DMS 273 treated with DMSO at 0.1 percent for 48 hours (cell line): ENCODE results near the gene SBNO2.
"Not testable (repeated sequence)": the region's sequence is repeated elsewhere in the genome, so short reads cannot be mapped to it uniquely, and the experiment has no call there.

Source experiments
- DNase-seq: peaks from one replicate; lab custom pipeline; 2025; lab: John Stamatoyannopoulos, UW

The SBNO2 gene

GRCh38 chr19:1136201-1136600 lies 37.9 kb downstream of the SBNO2 start:
- no peak for DNase-seq

GRCh38 chr19:1135454-1135853 lies 38.6 kb downstream of the SBNO2 start:
- DNase-seq = no peak

- DNase-seq = no peak
Observed at GRCh38 chr19:1134431-1134830, 39.6 kb downstream of the SBNO2 start.

- no peak for DNase-seq
Observed at GRCh38 chr19:1133471-1133929, 40.6 kb downstream of the SBNO2 start.

- DNase-seq = no peak
Observed at GRCh38 chr19:1132552-1133383, 41.3 kb downstream of the SBNO2 start.

GRCh38 chr19:1131718-1132551 lies 42.1 kb downstream of the SBNO2 start:
- DNase-seq = no peak

- no peak for DNase-seq
Observed at GRCh38 chr19:1130771-1131717, 43.0 kb downstream of the SBNO2 start.

GRCh38 chr19:1129535-1129934 lies 44.5 kb downstream of the SBNO2 start:
- DNase-seq = no peak

GRCh38 chr19:1129084-1129483 lies 45.0 kb downstream of the SBNO2 start:
- not testable (repeated sequence) for DNase-seq

- no peak for DNase-seq
Observed at GRCh38 chr19:1128106-1128505, 46.0 kb downstream of the SBNO2 start.

GRCh38 chr19:1126984-1127760 lies 46.9 kb downstream of the SBNO2 start:
- DNase-seq = no peak

- no peak for DNase-seq
Observed at GRCh38 chr19:1125601-1126467, 48.2 kb downstream of the SBNO2 start.

GRCh38 chr19:1123885-1124677 lies 50.0 kb downstream of the SBNO2 start:
- DNase-seq = no peak

GRCh38 chr19:1123381-1123780 lies 50.7 kb downstream of the SBNO2 start:
- no peak for DNase-seq

- DNase-seq = no peak
Observed at GRCh38 chr19:1122972-1123363, 51.1 kb downstream of the SBNO2 start.

GRCh38 chr19:1122021-1122971 lies 51.8 kb downstream of the SBNO2 start:
- no peak for DNase-seq

- no peak for DNase-seq
Observed at GRCh38 chr19:1121395-1121794, 52.7 kb downstream of the SBNO2 start.
